Raji (cell line): ENCODE measurements around the gene TRAF1.

Source experiments
- POLR2A ChIP-seq: IDR thresholded peaks from 2 replicates; pipeline ENCODE4 v1.6.1; 2011; ENCODE audit warnings: low read depth, low read length, control low read depth; ENCODE audit not compliant: insufficient read depth

Gene TRAF1

DNA sequence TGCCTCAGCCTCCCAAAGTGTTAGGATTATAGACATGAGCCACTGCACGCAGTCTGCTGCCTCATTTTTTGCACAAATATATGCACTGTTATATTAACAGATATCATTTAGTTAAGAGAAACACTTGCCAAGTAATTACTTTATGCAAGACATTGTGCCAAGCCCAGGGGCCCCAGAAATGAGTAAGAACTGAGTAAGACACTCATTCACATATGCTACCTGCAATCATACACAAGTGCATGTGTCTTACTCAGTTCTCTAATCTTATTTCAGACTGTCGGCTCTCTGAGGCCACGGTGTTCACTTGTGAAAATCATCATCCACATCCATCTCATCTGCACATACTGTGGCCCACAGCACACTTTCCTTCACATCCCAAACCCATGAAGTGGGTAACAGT is 16.0 kb downstream of the TRAF1 start:
- TF ChIP-seq POLR2A: no peak

GRCh38 chr9:120909904-120910303 is 16.7 kb downstream of the TRAF1 start:
- no peak for TF ChIP-seq POLR2A

DNA sequence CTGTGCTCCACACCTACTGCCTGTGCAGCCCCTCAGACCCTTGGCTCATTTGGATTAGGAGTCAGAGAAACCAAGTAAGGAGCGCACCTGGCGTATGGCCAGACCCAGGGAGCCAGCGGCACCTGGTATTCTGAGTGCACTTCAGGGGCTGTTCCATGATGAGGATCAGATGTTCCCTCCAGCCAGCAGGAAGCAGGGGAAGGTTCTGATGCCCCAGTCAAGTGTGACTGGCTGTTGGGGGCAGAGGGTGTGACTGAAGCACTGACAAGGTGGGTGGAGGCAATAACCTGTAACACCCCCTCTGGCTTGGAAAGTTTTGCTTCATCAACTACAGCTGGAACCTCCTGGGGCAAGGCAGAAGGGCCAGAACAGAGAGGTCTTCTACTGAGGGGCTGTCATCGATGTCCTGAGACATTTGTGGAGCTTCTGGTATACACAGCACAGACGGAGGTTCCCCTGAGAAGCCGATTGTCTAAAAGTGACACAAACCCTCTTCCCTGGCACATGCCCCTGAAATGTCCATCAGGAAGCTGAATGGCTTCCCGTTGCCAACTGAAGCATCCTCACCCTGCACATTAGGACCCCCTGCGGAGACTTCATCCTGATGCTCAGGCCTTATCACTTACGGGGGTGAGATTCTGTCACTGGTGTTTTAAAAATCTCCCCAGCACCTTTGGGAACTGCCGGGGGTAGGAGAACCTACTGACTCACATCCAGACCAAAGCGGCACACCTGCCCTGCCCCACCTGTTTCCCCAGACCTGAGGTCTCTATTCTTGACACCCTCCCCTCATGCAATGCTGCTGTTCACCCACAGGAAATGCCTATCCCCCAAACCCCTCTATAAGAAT is 21.1 kb downstream of the TRAF1 start:
- peak; percentile 45; the same call in 1 of the 2 replicates for TF ChIP-seq POLR2A

GRCh38 chr9:120904978-120905301 is 21.7 kb downstream of the TRAF1 start:
- no peak for TF ChIP-seq POLR2A

DNA sequence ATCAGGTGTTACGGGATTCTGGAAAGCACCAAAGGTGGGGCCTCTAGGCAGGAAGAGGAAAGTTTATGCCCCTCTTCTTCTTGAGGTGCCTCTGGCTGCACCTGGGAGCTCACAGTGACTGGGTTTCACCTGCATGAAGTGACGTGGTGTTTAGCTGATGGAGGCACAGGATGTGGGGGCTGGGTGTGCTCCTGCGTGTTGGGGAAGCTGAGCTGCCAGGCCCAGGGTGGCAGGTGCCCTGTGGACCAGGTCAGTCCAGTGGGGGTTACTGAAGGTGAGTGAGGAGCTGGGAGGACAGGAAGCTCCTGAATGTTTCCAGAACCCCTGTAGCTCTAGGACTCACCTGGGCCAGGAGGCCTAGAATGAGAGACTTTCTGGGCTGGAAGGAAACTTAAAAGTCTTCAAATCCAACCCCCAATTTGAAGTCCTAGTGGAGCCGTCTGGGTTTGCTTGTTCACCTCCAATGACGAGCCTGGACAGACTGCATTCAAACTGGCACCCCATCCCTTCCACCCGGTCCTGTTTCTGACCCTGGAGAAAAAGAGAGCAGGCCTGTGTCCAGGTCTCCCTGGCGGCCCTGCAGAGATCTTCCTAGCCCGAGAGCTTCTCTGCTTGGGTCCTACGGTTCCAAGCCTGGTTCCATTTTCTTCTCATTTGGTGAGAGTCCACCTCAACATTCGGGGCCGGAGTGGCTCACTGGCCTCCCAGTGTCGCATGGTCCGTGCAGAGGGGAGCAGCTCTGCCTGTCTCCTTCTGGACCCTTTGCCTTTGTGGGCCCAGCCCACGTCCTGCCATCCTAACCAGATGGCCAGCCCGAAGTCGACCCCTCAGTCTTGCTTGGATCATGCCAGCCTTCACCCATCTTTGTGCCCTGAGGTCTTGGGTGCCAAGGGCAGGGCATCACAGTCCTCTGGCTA is 22.3 kb downstream of the TRAF1 start:
- no peak for TF ChIP-seq POLR2A

- TF ChIP-seq POLR2A: no peak
Observed at GRCh38 chr9:120902569-120903535, 23.7 kb downstream of the TRAF1 start.

GRCh38 chr9:120901755-120902568 is 24.6 kb downstream of the TRAF1 start:
- no peak for TF ChIP-seq POLR2A

GRCh38 chr9:120900824-120901223 is 25.8 kb downstream of the TRAF1 start:
- no peak for TF ChIP-seq POLR2A

- no peak for TF ChIP-seq POLR2A
Observed at GRCh38 chr9:120899490-120900068, 27.0 kb downstream of the TRAF1 start.

DNA sequence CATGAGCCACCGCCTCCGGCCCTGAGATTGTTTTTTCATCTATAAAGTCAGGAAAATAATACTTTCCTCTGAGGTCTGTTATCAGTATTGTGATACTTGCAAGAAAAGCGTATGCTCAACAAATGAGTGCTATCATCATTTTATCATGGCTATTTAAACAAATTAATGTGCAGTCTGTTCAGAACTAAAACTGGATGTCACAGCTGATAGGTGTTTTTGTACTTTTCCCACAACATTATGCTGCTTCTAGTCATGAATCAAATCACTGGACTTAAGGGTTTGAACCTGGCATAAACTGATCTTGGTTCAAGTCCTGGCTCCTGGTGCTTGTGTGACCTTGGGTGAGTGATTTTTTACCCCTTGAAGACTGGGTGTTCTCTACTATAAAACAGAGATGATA is 28.2 kb downstream of the TRAF1 start:
- TF ChIP-seq POLR2A: no peak

DNA sequence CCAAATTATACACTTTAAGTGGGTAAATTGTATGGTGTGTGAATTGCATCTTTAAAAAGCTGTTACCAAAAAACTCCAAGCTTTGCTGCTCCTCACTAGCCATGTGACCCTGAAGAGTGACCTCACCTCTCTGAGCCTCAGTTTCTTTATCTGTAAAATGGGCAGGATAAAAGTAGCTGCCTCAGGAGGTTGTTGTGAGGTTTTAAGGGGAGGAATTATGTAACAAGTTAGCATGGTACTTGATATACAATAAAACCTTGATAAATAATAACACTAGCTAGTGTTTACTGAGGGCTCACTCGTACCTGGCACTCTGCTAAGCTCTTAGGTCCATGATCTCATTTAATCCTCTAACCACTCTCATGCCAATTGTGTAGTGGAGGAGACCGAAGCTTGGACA is 30.6 kb downstream of the TRAF1 start:
- no peak for TF ChIP-seq POLR2A

- TF ChIP-seq POLR2A: no peak
Observed at GRCh38 chr9:120894321-120895148, 32.1 kb downstream of the TRAF1 start.

DNA sequence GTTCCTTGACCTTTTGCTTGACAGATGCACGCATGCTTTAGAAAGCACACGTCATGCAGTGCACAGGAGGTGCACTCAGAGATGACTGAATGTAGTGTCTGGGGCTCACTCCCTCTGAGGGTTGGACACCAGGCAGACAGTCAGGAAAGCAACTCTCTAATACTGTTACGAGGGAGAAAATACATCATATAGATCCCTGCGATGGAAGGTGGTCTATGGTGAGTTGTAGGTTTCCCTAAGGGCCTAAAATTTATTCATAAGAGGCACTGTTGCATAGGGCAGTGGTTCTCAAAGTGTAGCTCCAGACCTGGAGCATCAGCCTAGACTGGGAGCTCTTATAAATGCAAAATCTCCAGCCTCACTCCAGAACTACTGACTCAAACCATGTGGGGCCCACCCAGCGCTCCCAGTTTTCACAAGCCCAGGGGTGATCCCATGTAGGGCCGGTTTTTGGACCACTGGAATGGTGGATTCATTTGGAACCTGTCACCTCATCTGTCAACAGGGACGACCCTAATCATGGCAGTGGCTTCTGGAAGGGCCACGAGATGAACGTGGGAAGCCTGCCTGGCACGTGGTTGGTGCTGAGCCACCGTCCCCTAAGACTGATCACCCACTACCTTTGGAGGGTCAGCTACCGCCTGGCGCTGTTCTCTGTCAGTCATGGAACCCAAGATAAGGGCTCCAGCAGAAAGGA is 32.8 kb downstream of the TRAF1 start:
- no peak for TF ChIP-seq POLR2A
